Choroid plexus epithelial cell (primary cell): ENCODE measurements around the gene SPG7.
A peak's percentile ranks its signal among the peaks of the same experiment; 100 is the strongest.

Experiments used
- DNase-seq: peaks from one replicate; pipeline ENCODE4 v3.0.0-alpha.2; 2010; ENCODE audit warnings: low read depth
- H3K4me3 ChIP-seq: 2 replicates; pipeline ENCODE4 v1.5.1; 2011; ENCODE audit warnings: low read depth, mild to moderate bottlenecking, control low read depth, low read length, moderate library complexity
- TF ChIP-seq, protein P1 (sequence below): conservative IDR thresholded peaks from 2 replicates; pipeline ENCODE4 v1.5.1; 2011; ENCODE audit warnings: low read depth, mild to moderate bottlenecking, control low read depth, inconsistent platforms, low read length, moderate library complexity

SPG7 gene

DNA sequence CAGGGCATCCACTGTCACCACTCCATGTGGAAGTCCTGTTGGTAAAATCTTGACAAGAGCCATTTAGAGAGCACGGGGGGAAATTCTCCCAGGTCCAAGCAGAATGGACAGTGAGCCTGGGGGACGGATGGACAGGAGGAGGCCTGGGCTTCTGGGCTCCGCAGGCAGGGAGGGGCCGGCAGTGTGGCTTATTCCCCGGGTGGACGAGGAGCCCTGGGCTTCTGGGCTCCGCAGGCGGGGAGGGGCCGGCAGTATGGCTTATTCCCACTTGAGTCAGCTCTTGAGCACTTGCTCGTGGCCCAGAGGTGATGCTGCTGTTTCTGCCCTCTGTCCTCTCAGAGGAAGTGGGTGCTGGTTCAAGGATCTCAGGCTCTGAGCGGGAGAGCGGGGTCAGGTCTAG is 30.1 kb downstream of the SPG7 start:
- TF ChIP-seq, protein P1, sequence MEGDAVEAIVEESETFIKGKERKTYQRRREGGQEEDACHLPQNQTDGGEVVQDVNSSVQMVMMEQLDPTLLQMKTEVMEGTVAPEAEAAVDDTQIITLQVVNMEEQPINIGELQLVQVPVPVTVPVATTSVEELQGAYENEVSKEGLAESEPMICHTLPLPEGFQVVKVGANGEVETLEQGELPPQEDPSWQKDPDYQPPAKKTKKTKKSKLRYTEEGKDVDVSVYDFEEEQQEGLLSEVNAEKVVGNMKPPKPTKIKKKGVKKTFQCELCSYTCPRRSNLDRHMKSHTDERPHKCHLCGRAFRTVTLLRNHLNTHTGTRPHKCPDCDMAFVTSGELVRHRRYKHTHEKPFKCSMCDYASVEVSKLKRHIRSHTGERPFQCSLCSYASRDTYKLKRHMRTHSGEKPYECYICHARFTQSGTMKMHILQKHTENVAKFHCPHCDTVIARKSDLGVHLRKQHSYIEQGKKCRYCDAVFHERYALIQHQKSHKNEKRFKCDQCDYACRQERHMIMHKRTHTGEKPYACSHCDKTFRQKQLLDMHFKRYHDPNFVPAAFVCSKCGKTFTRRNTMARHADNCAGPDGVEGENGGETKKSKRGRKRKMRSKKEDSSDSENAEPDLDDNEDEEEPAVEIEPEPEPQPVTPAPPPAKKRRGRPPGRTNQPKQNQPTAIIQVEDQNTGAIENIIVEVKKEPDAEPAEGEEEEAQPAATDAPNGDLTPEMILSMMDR: no peak
- H3K4me3 ChIP-seq: no peak overlapping the region
- DNase-seq: peak; percentile 63

DNA sequence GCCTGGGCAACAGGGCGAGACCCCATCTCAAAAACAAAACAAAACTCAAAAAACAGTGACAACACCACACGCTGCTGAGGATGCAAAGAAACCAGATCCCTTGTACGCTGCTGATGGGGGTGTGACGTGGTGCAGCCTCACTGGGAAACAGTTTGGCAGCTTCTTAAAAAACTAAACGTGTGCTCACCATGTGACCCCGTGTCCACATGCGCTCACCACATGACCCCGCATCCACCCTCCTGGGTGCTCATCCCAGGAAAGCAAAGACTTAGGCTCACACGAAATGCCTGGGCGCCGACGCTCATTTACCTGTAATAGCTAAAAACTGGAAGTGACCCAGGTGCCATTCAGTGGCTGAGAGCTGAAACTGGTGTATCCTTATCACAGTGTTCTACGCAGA is 32.4 kb downstream of the SPG7 start:
- TF ChIP-seq, protein P1: no peak
- H3K4me3 ChIP-seq: no peak overlapping the region
- no peak for DNase-seq

DNA sequence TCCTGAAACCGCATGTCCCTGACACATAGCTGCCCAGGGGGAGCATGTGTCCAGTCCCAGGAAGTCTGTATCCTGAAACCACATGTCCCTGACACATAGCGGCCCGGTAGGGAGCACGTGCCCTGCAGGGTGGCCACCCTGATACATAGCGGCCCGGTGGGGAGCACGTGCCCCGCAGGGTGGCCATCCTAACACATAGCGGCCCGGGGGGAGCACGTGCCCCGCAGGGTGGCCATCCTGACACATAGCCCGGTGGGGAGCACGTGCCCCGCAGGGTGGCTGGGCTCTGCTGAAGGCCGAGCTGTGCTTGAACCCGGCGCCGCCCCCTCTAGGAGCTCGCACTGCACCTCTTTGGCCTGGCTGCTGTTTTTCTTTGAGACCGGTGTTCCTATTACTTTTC is 33.6 kb downstream of the SPG7 start:
- TF ChIP-seq, protein P1: no peak
- DNase-seq: no peak
- H3K4me3 ChIP-seq: no peak overlapping the region

DNA sequence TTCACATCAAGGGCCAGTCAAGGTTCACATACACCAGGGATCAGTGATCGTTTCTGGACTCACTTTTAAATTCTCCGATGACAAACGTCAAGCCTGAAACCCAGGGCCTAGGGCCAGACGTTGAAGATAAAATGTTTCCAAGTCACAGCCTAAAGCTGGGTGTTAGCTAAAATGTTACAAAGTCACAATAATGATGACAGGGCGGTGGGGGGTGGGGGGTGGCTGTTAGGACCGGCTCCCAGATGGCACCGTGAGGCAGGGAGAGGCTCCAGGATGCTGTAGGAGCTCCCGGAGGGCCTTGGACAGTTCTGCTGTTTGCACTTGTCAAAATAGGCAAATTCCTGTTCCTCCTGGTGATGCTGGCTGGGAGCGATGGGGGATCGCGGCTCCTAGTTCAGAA is 35.9 kb downstream of the SPG7 start:
- H3K4me3 ChIP-seq: no peak overlapping the region
- DNase-seq: no peak
- TF ChIP-seq, protein P1: no peak

DNA sequence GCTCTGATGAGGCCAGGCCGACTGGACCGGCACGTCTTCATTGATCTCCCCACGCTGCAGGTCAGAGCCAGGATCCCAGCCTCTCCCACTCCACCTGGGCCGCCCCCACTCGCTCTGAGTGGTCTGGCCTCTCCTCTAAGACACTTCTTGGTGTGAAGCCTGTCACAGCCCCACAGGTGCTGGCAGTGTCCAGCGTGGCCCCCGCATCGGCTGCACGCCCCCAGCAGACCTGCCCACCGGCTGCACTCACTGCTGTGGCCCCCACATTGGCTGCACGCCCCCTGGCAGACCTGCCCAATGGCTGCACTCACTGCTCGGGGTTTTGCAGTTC is 36.5 kb downstream of the SPG7 start:
- TF ChIP-seq, protein P1: no peak
- no peak for DNase-seq
- H3K4me3 ChIP-seq: no peak overlapping the region

DNA sequence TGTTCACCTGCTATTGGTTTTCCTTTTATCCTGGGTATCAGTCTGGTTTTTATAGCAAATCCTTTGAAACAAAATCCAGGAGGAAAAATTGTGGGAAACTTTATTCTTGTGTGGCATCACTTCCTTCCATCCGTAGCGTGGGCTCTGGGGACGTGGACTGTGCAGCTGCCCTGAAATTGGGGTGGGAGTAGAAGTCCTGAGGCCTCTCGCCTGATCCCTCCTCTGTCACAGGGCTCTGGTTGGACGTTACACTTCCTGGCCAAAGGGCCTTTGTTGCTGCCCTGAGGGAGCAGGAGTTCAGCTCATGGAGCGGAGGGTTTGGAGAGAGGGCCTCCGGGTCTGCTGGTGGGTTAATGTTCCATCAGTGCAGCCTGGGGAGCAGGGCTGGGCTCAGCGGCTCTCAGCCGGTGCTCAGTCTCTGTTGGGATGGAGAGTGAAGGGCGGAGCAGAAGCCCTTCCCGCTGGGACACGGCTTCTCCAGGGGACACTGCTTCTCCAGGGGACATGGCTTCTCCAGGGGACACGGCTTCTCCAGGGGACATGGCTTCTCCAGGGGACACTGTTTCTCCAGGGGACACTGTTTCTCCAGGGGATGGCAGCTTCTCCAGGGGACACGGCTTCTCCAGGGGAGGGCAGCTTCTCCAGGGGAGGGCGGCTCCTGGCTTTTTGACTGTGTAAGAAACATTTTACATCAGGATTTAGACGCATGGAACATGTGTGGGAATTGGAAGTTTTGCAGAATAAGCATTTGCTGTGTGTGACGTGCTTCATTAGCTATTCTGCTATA is 37.0 kb downstream of the SPG7 start:
- TF ChIP-seq, protein P1: no peak

More for the DNA sequence above, 37.0 kb downstream of the SPG7 start:
- no peak overlapping the region for H3K4me3 ChIP-seq
- no peak for DNase-seq
